Subcutaneous abdominal adipose tissue (tissue), 5 donors: ENCODE data around the gene PDHB.

Experiments used
- H3K27ac ChIP-seq: one replicate; pipeline ENCODE4 v1.7.0; 2013; ENCODE audit warnings: low read depth, mild to moderate bottlenecking, inconsistent platforms, low read length, moderate library complexity
- H3K27me3 ChIP-seq, 5 donors: one replicate each; pipeline ENCODE4 v1.7.0; 2013; ENCODE audit warnings: low read length in 5 of 5, inconsistent platforms in 1 of 5; ENCODE audit not compliant: control insufficient read depth in 5 of 5, insufficient read depth in 4 of 5
- H3K36me3 ChIP-seq, 5 donors: one replicate each; pipeline ENCODE4 v1.7.0; 2013; ENCODE audit warnings: low read length in 5 of 5; ENCODE audit not compliant: control insufficient read depth in 5 of 5, insufficient read depth in 5 of 5
- H3K4me1 ChIP-seq, 5 donors: one replicate each; pipeline ENCODE4 v1.7.0; 2013; ENCODE audit warnings: low read length in 5 of 5, mild to moderate bottlenecking in 3 of 5, moderate library complexity in 1 of 5; ENCODE audit not compliant: control insufficient read depth in 5 of 5, insufficient read depth in 5 of 5
- H3K4me3 ChIP-seq, 5 donors: one replicate each; pipeline ENCODE4 v1.7.0; 2013; ENCODE audit warnings: low read length in 5 of 5, low read depth in 1 of 5
- H3K9ac ChIP-seq, 5 donors: one replicate each; pipeline ENCODE4 v1.7.0; 2013; ENCODE audit warnings: low read length in 5 of 5, mild to moderate bottlenecking in 4 of 5, moderate library complexity in 3 of 5
- H3K9me3 ChIP-seq, 5 donors: one replicate each; pipeline ENCODE4 v1.7.0; 2013; ENCODE audit warnings: low read length in 5 of 5; ENCODE audit not compliant: control insufficient read depth in 5 of 5
- donor health status: healthy.
- donor health status: healthy.
- donor health status: healthy.
- donor health status: healthy.
- donor health status: healthy.

The PDHB gene

GRCh38 chr3:58433400-58434167 is at the start of gene PDHB:
PDHB (minus strand) TSS chr3:58433832; CDS start chr3:58433809, 23 bp downstream.
- no peaks in the 10 kb centered on the region for H3K27me3 ChIP-seq
- H3K9me3 ChIP-seq: no peaks in the 10 kb centered on the region
- peak within 1 kb of the TSS in 4 of 5 donors; percentile 73 to 88 (median 80) for H3K9ac ChIP-seq
- H3K36me3 ChIP-seq: peaks cover 17 to 33% (median 32%) of the 10 kb centered on the region in 5 donors
- H3K4me1 ChIP-seq: peaks cover 4 to 40% (median 26%) of the 10 kb centered on the region in 5 donors
- peak within 1 kb of the TSS; percentile 70 to 99 (median 93) for H3K4me3 ChIP-seq
- peak within 1 kb of the TSS; percentile 82 for H3K27ac ChIP-seq

DNA sequence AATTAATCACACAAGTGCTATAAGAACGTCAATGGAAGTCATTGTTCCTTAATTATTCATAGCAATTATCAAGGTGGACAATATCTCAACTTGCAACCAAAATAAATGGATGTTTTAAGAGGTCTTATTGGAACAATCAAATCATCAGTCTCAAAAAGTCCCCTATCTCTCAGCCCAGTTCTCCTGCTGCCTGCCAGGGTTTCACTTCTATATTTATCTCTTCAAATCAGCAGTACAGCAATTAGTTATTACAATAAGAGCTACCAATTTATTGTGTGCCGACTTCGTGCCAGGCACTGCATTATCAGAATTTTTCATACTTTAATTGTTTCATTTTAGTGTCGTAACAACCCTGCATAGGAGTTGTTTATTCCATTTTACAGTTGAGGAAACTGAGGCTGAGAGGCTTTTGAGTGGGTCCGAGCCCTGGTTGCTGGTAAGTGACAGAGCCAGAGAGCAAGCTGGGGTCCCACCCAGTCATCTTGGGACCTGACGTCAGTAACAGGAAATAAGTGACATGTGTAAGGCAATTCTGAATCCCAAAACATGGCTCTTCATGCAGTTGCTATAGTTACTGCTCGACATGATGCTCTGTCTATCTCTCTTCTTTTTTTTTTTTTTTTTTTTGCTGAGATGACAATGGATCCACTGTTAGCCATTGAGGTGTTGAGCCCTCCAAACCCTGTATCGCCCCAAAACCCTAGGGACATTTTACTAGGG is 49.4 kb upstream of the PDHB start:
- no peak overlapping the region for H3K27ac ChIP-seq
- H3K4me1 ChIP-seq: peaks cover 3 to 23% (median 10%) of the 10 kb centered on the region in 5 donors
- H3K4me3 ChIP-seq: no peak overlapping the region

GRCh38 chr3:58480309-58480708 is 46.7 kb upstream of the PDHB start:
- H3K4me3 ChIP-seq: no peak overlapping the region
- no peaks in the 10 kb centered on the region for H3K27me3 ChIP-seq
- no peak overlapping the region for H3K27ac ChIP-seq
- no peaks in the 10 kb centered on the region for H3K36me3 ChIP-seq
- no peak overlapping the region for H3K9ac ChIP-seq
- no peaks in the 10 kb centered on the region for H3K9me3 ChIP-seq
- H3K4me1 ChIP-seq: peaks cover 0 to 14% (median under 1%) of the 10 kb centered on the region in 5 donors

More for the DNA sequence above, 49.4 kb upstream of the PDHB start:
- Histone ChIP-seq H3K27me3 (peaks cover 0 to 4% (median 0%) of the 10 kb centered on the region in 5 donors), H3K36me3 (no peaks in the 10 kb centered on the region), H3K9ac (no peak overlapping the region), H3K9me3 (no peaks in the 10 kb centered on the region)

DNA sequence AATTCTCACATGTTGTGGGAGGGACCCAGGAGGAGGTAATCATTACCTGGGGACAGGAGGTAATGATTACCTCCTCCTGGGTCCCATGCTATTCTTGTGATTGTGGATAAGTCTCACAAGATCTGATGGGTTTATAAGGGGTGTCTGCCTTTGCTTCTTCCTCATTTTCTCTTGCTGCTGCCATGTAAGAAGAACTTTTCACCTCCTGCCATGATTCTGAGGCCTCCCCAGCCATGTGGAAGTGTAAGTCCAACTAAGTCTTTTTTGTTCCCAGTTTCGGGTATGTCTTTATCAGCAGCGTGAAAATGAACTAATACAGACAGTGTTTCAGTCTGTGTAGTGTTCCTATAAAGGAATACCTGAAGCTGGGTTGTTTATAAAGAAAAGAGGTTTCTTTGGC is 45.1 kb upstream of the PDHB start:
- H3K4me3 ChIP-seq: no peak overlapping the region
- H3K9ac ChIP-seq: no peak overlapping the region
- H3K36me3 ChIP-seq: no peaks in the 10 kb centered on the region
- no peaks in the 10 kb centered on the region for H3K27me3 ChIP-seq
- H3K27ac ChIP-seq: no peak overlapping the region
- H3K9me3 ChIP-seq: no peaks in the 10 kb centered on the region
- peaks cover 0 to 12% (median 0%) of the 10 kb centered on the region in 5 donors for H3K4me1 ChIP-seq

GRCh38 chr3:58474967-58475578 is 41.4 kb upstream of the PDHB start:
- H3K27ac ChIP-seq: no peak overlapping the region
- H3K27me3 ChIP-seq: no peaks in the 10 kb centered on the region
- no peak overlapping the region for H3K4me3 ChIP-seq

DNA sequence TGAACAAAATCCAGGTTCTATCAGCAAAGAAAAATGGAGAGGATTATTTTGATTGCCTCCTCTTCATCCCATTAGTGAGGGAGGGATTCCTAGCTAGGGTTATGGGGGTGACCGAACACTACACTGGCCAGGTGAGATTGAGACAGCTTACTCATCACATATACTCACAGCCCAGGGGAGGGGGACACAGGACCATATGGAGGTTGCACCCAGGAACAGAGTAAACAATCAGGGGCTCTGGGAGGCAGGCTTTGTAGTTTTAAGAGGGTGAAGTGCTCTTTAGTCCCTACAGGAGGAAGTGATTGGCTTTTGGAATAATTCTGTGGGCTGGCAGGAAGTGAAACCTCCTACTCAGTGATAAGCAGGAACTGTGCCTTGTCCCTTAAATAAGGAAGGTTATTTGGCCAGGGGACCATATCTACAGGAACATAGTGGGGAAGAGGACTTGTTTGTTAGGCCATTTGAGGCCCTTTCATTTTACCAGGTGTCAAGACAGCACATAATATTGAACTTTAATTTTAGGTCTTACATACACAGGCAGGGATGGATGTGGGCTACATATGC is 40.8 kb upstream of the PDHB start:
- Histone ChIP-seq H3K9me3 (no peaks in the 10 kb centered on the region), H3K9ac (no peak overlapping the region), H3K4me3 (no peak overlapping the region), H3K36me3 (no peaks in the 10 kb centered on the region), H3K27me3 (no peaks in the 10 kb centered on the region), H3K27ac (no peak overlapping the region), H3K4me1 (peaks cover 0 to 12% (median 0%) of the 10 kb centered on the region in 5 donors)

More at GRCh38 chr3:58474967-58475578, 41.4 kb upstream of the PDHB start:
- Histone ChIP-seq H3K9ac (no peak overlapping the region), H3K36me3 (no peaks in the 10 kb centered on the region), H3K4me1 (peaks cover 0 to 12% (median 0%) of the 10 kb centered on the region in 5 donors), H3K9me3 (no peaks in the 10 kb centered on the region)

- Histone ChIP-seq H3K27ac (no peak overlapping the region), H3K4me3 (no peak overlapping the region), H3K9me3 (no peaks in the 10 kb centered on the region), H3K9ac (no peak overlapping the region), H3K27me3 (no peaks in the 10 kb centered on the region), H3K36me3 (no peaks in the 10 kb centered on the region), H3K4me1 (peaks cover 0 to 12% (median 0%) of the 10 kb centered on the region in 5 donors)
Observed at GRCh38 chr3:58473275-58473674, 39.6 kb upstream of the PDHB start.

GRCh38 chr3:58471025-58471887 is 37.6 kb upstream of the PDHB start:
- peaks cover 0 to 12% (median 0%) of the 10 kb centered on the region in 5 donors for H3K4me1 ChIP-seq
- no peak overlapping the region for H3K27ac ChIP-seq
- H3K9me3 ChIP-seq: no peaks in the 10 kb centered on the region
- no peak overlapping the region for H3K4me3 ChIP-seq
- H3K27me3 ChIP-seq: no peaks in the 10 kb centered on the region
- no peaks in the 10 kb centered on the region for H3K36me3 ChIP-seq
- H3K9ac ChIP-seq: no peak overlapping the region

DNA sequence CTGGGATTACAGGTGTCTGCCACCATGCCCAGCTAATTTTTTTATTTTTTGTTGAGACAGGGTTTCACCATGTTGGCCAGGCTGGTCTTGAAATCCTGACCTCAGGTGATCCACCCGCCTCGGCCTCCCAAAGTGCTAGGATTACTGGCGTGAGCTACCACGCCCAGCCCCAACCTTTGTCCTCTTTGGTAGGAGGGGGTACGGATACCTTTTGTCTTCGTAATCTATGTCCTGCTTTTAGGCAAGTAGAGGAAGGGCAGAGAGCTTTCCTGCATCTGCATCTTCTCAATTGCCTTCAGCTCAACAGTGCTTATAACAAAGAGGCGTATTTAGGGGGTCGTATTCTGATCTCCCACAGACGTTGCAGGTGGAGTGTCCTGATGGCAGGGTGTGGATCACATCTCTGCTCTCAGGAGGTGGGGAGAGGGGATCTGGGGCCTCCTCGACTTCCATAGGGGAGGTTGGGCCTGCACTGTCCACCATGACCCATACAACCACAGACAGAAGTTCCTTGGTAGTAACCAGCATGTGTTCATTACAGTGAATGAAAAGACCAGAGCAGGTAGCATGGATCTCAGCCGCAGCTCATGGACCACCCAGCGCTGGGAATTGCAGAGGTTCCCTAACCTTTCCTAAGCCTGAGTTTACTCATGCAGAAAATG is 36.9 kb upstream of the PDHB start:
- H3K27ac ChIP-seq: no peak overlapping the region
- H3K27me3 ChIP-seq: no peaks in the 10 kb centered on the region
- H3K4me3 ChIP-seq: no peak overlapping the region
- no peaks in the 10 kb centered on the region for H3K9me3 ChIP-seq
- H3K4me1 ChIP-seq: peaks cover 0 to 12% (median 0%) of the 10 kb centered on the region in 5 donors
- no peaks in the 10 kb centered on the region for H3K36me3 ChIP-seq
- H3K9ac ChIP-seq: no peak overlapping the region
